HepG2 (cell line): ENCODE results near the gene IPO5. TPM values are rescaled to one million over a fixed set of nuclear protein-coding genes. Genes with fewer than 3 reads are reported as not detected.

Experiments
- HCFC1 ChIP-seq: fragments of 150-350 bp; IDR thresholded peaks from 2 replicates; pipeline ENCODE4 v1.6.1; 2014; ENCODE audit warnings: low read depth, low read length
- HMG20A ChIP-seq: IDR thresholded peaks from 2 replicates; pipeline ENCODE4 v1.6.1; 2016; ENCODE audit warnings: borderline replicate concordance
- KAT8 ChIP-seq: IDR thresholded peaks from 2 replicates; pipeline ENCODE4 v1.6.1; 2016; ENCODE audit warnings: missing genetic modification reagents, missing compliant biosample characterization
- MIER3 ChIP-seq: IDR thresholded peaks from 2 replicates; pipeline ENCODE4 v1.6.1; 2016; ENCODE audit warnings: missing compliant biosample characterization, borderline replicate concordance
- MTF2 ChIP-seq: sonication (generic); formaldehyde crosslinking; IDR thresholded peaks from 2 replicates; pipeline ENCODE4 v1.5.0; 2020; ENCODE audit warnings: missing genetic modification reagents, borderline replicate concordance
- NFE2L1 ChIP-seq: sonication (generic); formaldehyde crosslinking; IDR thresholded peaks from 2 replicates; pipeline ENCODE4 v1.4.0; 2020; ENCODE audit warnings: missing genetic modification reagents, mild to moderate bottlenecking, borderline replicate concordance
- SIX1 ChIP-seq: sonication (generic); formaldehyde crosslinking; IDR thresholded peaks from 2 replicates; pipeline ENCODE4 v1.4.0; 2020; ENCODE audit warnings: missing genetic modification reagents, borderline replicate concordance
- SOX6 ChIP-seq, 2 experiments: fragments of 450-650 bp in 1 of 2; sonication (generic) in 1 of 2; formaldehyde crosslinking in 1 of 2; IDR thresholded peaks; 2 replicates each; pipeline versions ENCODE4 v1.4.0 to v1.6.1; 2017 to 2020; ENCODE audit warnings: antibody characterized with exemption in 1 of 2, mild to moderate bottlenecking in 1 of 2, missing genetic modification reagents in 1 of 2
- SRSF9 ChIP-seq: fragments of 200-400 bp; formaldehyde crosslinking; IDR thresholded peaks from 2 replicates; pipeline ENCODE4 v1.6.1; 2018; ENCODE audit warnings: borderline replicate concordance, mild to moderate bottlenecking, low read depth, low read length; ENCODE audit not compliant: insufficient read depth, poor library complexity, severe bottlenecking
- ZNF660 ChIP-seq: sonication (generic); formaldehyde crosslinking; IDR thresholded peaks from 2 replicates; pipeline ENCODE4 v1.5.1; 2020; ENCODE audit warnings: mild to moderate bottlenecking, low read depth, missing genetic modification reagents, borderline replicate concordance
- polyA plus RNA-seq, 8 experiments: library from polyadenylated mRNA; depleted of rRNA in 3 of 8; stranded (reverse) in 7 of 8; unstranded in 1 of 8; fragments of >200 nt; fragmentation: Illumina TruSeq in 4 of 8; extraction: Trizol in 4 of 8; gene quantifications; 2 replicates each; pipeline versions ENCODE4 v1.2.1 to v1.2.3, GENCODE V29; 2011 to 2016; ENCODE audit warnings: low read depth in 4 of 8, missing spikeins in 1 of 8, mixed read lengths in 1 of 8; ENCODE audit not compliant: insufficient read depth in 1 of 8
- total RNA-seq, 5 experiments: library from RNA; depleted of rRNA; stranded (reverse); fragments of >200 nt; fragmentation: Illumina TruSeq; extraction: Trizol; gene quantifications; 2 replicates each; pipeline ENCODE4 v1.2.3, GENCODE V29; 2016; ENCODE audit warnings: low read depth in 1 of 5
- TF ChIP-seq, protein P1 (sequence below), 2 experiments: fragments of 450-650 bp in 1 of 2; sonication (generic) in 1 of 2; formaldehyde crosslinking in 1 of 2; IDR thresholded peaks; 2 replicates each; pipeline versions ENCODE4 v1.6.1 to v1.8.0; 2016 to 2022; ENCODE audit warnings: antibody characterized with exemption in 1 of 2, mild to moderate bottlenecking in 1 of 2, missing genetic modification reagents in 1 of 2
- TF ChIP-seq, protein P2 (sequence below): sonication (generic); formaldehyde crosslinking; IDR thresholded peaks from 2 replicates; pipeline ENCODE4 v1.5.1; 2020; ENCODE audit warnings: mild to moderate bottlenecking, missing genetic modification reagents, borderline replicate concordance

IPO5 gene
- total and polyA plus RNA-seq, 2 of the 13 experiments (the other 11 are each of a cell fraction or from before 2014, with no cell fraction given): 155 to 242 TPM

DNA sequence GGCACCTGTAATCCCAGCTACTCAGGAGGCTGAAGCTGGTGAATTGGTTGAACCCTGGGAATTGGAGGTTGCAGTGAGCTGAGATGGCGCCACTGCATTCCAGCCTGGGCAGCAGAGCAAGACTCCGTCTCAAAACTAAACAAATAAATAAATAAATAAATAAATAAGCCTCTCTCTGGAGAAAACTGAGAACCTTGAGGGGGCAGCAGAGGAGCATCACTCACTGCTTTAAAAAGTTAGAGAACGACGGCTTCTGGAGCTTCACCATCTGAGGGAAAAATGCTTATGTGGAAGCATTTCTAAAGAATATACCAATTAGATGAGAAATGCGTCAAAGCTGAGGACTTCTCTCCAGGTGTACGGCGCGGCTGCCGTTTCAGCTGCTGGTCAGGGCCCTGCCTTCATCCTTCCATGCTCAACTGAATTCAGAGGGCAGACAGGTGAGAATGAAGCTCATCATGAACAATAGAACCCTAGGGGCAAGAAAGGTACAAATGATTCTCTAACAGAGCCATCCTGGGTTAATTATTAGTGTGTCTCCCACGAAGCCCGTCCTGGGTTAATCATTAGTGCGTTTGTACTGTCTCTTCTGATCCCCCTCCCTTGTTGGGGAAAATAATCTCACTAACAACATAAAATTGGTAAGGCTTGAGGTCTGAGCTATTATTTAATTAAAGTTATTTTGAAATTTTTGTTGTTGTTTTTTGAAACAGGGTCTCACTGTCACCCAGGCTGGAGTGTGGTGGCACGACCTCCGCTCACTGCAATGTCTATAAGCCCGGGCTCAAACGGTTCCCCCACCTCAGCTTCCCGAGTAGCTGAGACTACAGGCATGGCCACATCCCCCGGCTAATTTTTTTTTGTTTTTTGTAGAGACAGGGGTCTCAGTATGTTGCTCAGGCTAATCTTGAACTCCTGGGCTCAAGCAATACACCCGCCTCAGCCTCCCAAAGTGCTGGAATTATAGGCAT, 80.1 kb downstream of the IPO5 start (continued):
- TF ChIP-seq, protein P1, sequence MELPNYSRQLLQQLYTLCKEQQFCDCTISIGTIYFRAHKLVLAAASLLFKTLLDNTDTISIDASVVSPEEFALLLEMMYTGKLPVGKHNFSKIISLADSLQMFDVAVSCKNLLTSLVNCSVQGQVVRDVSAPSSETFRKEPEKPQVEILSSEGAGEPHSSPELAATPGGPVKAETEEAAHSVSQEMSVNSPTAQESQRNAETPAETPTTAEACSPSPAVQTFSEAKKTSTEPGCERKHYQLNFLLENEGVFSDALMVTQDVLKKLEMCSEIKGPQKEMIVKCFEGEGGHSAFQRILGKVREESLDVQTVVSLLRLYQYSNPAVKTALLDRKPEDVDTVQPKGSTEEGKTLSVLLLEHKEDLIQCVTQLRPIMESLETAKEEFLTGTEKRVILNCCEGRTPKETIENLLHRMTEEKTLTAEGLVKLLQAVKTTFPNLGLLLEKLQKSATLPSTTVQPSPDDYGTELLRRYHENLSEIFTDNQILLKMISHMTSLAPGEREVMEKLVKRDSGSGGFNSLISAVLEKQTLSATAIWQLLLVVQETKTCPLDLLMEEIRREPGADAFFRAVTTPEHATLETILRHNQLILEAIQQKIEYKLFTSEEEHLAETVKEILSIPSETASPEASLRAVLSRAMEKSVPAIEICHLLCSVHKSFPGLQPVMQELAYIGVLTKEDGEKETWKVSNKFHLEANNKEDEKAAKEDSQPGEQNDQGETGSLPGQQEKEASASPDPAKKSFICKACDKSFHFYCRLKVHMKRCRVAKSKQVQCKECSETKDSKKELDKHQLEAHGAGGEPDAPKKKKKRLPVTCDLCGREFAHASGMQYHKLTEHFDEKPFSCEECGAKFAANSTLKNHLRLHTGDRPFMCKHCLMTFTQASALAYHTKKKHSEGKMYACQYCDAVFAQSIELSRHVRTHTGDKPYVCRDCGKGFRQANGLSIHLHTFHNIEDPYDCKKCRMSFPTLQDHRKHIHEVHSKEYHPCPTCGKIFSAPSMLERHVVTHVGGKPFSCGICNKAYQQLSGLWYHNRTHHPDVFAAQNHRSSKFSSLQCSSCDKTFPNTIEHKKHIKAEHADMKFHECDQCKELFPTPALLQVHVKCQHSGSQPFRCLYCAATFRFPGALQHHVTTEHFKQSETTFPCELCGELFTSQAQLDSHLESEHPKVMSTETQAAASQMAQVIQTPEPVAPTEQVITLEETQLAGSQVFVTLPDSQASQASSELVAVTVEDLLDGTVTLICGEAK (IDR thresholded peaks at IDR 0.05): no peak
- TF ChIP-seq, protein P1 (CRISPR knock-in tag; IDR thresholded peaks at IDR 0.05): no peak
- TF ChIP-seq, protein P2, sequence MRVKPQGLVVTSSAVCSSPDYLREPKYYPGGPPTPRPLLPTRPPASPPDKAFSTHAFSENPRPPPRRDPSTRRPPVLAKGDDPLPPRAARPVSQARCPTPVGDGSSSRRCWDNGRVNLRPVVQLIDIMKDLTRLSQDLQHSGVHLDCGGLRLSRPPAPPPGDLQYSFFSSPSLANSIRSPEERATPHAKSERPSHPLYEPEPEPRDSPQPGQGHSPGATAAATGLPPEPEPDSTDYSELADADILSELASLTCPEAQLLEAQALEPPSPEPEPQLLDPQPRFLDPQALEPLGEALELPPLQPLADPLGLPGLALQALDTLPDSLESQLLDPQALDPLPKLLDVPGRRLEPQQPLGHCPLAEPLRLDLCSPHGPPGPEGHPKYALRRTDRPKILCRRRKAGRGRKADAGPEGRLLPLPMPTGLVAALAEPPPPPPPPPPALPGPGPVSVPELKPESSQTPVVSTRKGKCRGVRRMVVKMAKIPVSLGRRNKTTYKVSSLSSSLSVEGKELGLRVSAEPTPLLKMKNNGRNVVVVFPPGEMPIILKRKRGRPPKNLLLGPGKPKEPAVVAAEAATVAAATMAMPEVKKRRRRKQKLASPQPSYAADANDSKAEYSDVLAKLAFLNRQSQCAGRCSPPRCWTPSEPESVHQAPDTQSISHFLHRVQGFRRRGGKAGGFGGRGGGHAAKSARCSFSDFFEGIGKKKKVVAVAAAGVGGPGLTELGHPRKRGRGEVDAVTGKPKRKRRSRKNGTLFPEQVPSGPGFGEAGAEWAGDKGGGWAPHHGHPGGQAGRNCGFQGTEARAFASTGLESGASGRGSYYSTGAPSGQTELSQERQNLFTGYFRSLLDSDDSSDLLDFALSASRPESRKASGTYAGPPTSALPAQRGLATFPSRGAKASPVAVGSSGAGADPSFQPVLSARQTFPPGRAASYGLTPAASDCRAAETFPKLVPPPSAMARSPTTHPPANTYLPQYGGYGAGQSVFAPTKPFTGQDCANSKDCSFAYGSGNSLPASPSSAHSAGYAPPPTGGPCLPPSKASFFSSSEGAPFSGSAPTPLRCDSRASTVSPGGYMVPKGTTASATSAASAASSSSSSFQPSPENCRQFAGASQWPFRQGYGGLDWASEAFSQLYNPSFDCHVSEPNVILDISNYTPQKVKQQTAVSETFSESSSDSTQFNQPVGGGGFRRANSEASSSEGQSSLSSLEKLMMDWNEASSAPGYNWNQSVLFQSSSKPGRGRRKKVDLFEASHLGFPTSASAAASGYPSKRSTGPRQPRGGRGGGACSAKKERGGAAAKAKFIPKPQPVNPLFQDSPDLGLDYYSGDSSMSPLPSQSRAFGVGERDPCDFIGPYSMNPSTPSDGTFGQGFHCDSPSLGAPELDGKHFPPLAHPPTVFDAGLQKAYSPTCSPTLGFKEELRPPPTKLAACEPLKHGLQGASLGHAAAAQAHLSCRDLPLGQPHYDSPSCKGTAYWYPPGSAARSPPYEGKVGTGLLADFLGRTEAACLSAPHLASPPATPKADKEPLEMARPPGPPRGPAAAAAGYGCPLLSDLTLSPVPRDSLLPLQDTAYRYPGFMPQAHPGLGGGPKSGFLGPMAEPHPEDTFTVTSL: peak; percentile 21; the same call in 1 of the 2 replicates
- peak; percentile 25; the same call in 1 of the 2 replicates for TF ChIP-seq HMG20A (CRISPR knock-in tag)
- TF ChIP-seq HCFC1: no peak
- 0 out of 2 replicates have a peak, but pooled peaks have one; percentile 20 for TF ChIP-seq SIX1
- TF ChIP-seq MIER3 (CRISPR knock-in tag): no peak
- no peak for TF ChIP-seq SRSF9
- TF ChIP-seq ZNF660 (CRISPR knock-in tag): no peak
- peak; percentile 28; the same call in 1 of the 2 replicates for TF ChIP-seq KAT8 (CRISPR knock-in tag)
- no peak for TF ChIP-seq MTF2
- TF ChIP-seq NFE2L1 (CRISPR knock-in tag): no peak
- no peak for TF ChIP-seq SOX6 (IDR thresholded peaks at IDR 0.05)
- TF ChIP-seq SOX6 (CRISPR knock-in tag; IDR thresholded peaks at IDR 0.05): peak; percentile 92
